Body of pancreas (tissue), 4 donors: ENCODE measurements around the gene CGB3. TPM values are rescaled to one million over a fixed set of nuclear protein-coding genes. Genes with fewer than 3 reads are reported as not detected.

Experiments
- ATAC-seq: fragments of 150-250 bp; one replicate; pipeline ENCODE4 v1.9.1; 2016
- DNase-seq, 4 donors: peaks; one replicate each; pipeline ENCODE4 v3.0.0-alpha.2; 2019
- H3K27ac ChIP-seq, 4 donors: fragments of 200-600 bp; sonication (generic); 1 replicate in 3 of 4; 2 replicates in 1 of 4; pipeline versions ENCODE4 v1.5.1 to v1.6.1; 2016 to 2019; ENCODE audit warnings: mild to moderate bottlenecking in 1 of 4, mixed read lengths in 1 of 4, moderate library complexity in 1 of 4
- H3K27me3 ChIP-seq, 2 donors: fragments of 200-600 bp; sonication (generic); one replicate each; pipeline ENCODE4 v1.6.0; 2016; ENCODE audit warnings: mild to moderate bottlenecking in 1 of 2
- H3K36me3 ChIP-seq, 2 donors: fragments of 200-600 bp; sonication (generic); replicated peaks in 1 of 2; 2 replicates each; pipeline ENCODE4 v1.5.1; 2016; ENCODE audit warnings: low read depth in 2 of 2; ENCODE audit not compliant: insufficient read depth in 1 of 2
- H3K4me1 ChIP-seq: fragments of 200-600 bp; sonication (generic); one replicate; pipeline ENCODE4 v1.6.0; 2016
- H3K4me3 ChIP-seq, 2 donors: fragments of 200-600 bp; sonication (generic); 1 replicate in 1 of 2; 2 replicates in 1 of 2; pipeline ENCODE4 v1.5.1; 2016 to 2019
- H3K9me3 ChIP-seq, 3 donors: fragments of 200-600 bp; sonication (generic); 1 replicate in 2 of 3; 2 replicates in 1 of 3; pipeline ENCODE4 v1.5.1; 2016
- CTCF ChIP-seq, 7 experiments: fragments of 450-650 bp in 4 of 7; fragments of 200-600 bp in 3 of 7; sonication (generic) in 3 of 7; IDR thresholded peaks; one replicate each; pipeline ENCODE4 v1.5.1; 2016 to 2019; ENCODE audit warnings: antibody characterized with exemption in 7 of 7
- POLR2A ChIP-seq, 3 donors: fragments of 450-650 bp; IDR thresholded peaks; one replicate each; pipeline ENCODE4 v1.6.1; 2016; ENCODE audit warnings: antibody characterized with exemption in 3 of 3, mild to moderate bottlenecking in 2 of 3
- WGBS, 2 donors: methylation state at CpG; one replicate each; pipeline ENCODE4 v1.1.5; 2017; 5-methylcytosine and 5-hydroxymethylcytosine counted together
- intact Hi-C: fragments of 100-400 bp; cut with DNase I; formaldehyde crosslinking; loops from one replicate; pipeline ENCODE4 v1.15.1; 2023
- total RNA-seq, 2 donors: library from RNA; depleted of rRNA; stranded (reverse); fragments of >200 nt; gene quantifications; one replicate each; pipeline ENCODE4 v1.1.0, GENCODE V29; 2016

Gene CGB3
- total RNA-seq, 2 donors from 2014 or later, result not detected

- no peak overlapping the region for H3K4me3 ChIP-seq
- no peak overlapping the region for H3K27ac ChIP-seq
- no peak for TF ChIP-seq CTCF (IDR thresholded peaks at IDR 0.05)
- TF ChIP-seq POLR2A (IDR thresholded peaks at IDR 0.05), result no peak
- H3K27me3 ChIP-seq, result peaks cover 0 to 7% of the 10 kb centered on the region in 2 donors
- peaks cover 12% of the 10 kb centered on the region for H3K4me1 ChIP-seq
- H3K9me3 ChIP-seq, result no peaks in the 10 kb centered on the region
- H3K36me3 ChIP-seq, result no peaks in the 10 kb centered on the region
- intact Hi-C loops, result no loop called here
- no peak for DNase-seq
- 57 to 73% methylated on average over 11 to 13 of the region's 13 CpGs for WGBS, 2 donors
- no peak for ATAC-seq
Observed at GRCh38 chr19:49065905-49066512, 41.9 kb upstream of the CGB3 start.

DNA sequence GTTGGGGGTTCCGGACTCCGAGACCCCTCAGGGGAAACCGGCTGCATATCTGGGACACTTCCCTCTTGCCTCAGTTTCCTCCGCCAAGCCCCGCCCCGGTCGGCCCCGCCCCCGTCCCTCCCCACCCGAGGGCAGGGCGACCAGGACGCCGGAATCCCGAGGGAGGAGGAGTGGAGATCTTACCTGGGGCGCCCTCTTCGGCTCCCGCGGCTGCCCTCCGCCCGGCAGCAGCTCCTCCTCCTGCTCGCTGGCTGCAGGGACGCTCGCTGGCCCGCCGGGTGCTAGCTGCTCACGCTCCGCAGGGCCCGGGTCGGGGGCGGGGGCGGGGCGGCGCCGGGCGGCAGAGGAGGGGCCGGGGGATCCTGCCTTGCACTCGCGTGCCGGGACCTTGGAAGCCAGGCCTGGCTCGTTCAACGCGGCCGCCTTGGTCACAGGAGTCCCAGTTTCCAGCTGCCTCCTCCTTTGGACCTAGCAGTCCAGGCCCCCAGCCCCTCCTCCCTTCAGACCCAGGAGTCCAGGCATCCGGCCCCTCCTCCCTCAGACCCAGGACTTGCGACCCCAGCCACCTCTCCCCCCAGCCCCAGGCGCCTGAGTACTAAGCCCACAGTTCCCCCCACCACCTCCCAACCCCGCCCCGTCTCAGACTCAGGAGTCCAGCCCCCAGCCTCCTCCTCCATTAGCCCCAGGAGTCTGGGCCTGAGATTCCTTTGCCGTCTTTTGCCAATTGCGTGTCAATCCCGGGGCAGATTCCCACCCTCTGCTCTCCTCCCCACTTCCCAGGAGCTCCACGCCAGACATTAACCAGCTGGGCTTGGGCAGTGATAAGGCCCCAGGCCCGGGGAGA is 40.9 kb upstream of the CGB3 start, which contains the start of gene NTF4:
Gene NTF4, minus strand, starts transcription at position 51 of the 844 bp plus-strand sequence. CDS start 2,821 bp downstream, outside the sequence.
- intact Hi-C loops, result no loop called here
- no peak for TF ChIP-seq CTCF (IDR thresholded peaks at IDR 0.05)
- no peak for TF ChIP-seq POLR2A (IDR thresholded peaks at IDR 0.05)
- ATAC-seq (peak; percentile 45), DNase-seq (peak in 3 of 4 donors; percentile 19 to 52 (median 39))
- peaks cover 0 to 7% of the 10 kb centered on the region in 2 donors for H3K27me3 ChIP-seq
- WGBS, 2 donors, result 8 to 28% methylated on average over 7 to 48 of the region's 53 CpGs
- H3K9me3 ChIP-seq, result no peaks in the 10 kb centered on the region
- H3K27ac ChIP-seq, result no peak within 1 kb of the TSS
- H3K4me1 ChIP-seq, result peaks cover 12% of the 10 kb centered on the region
- no peaks in the 10 kb centered on the region for H3K36me3 ChIP-seq
- H3K4me3 ChIP-seq, result no peak within 1 kb of the TSS

- peaks cover 0 to 7% of the 10 kb centered on the region in 2 donors for H3K27me3 ChIP-seq
- no peaks in the 10 kb centered on the region for H3K36me3 ChIP-seq
- H3K4me3 ChIP-seq, result no peak overlapping the region
- no peak overlapping the region for H3K27ac ChIP-seq
- intact Hi-C loops, result no loop called here
- no peak for TF ChIP-seq CTCF (IDR thresholded peaks at IDR 0.05)
- TF ChIP-seq POLR2A (IDR thresholded peaks at IDR 0.05), result no peak
- 62 to 64% methylated on average over 8 to 10 of the region's 10 CpGs for WGBS, 2 donors
- DNase-seq (no peak), ATAC-seq (no peak)
- H3K4me1 ChIP-seq, result peaks cover 12% of the 10 kb centered on the region
- no peaks in the 10 kb centered on the region for H3K9me3 ChIP-seq
Observed at GRCh38 chr19:49064029-49064629, 40.0 kb upstream of the CGB3 start.

DNA sequence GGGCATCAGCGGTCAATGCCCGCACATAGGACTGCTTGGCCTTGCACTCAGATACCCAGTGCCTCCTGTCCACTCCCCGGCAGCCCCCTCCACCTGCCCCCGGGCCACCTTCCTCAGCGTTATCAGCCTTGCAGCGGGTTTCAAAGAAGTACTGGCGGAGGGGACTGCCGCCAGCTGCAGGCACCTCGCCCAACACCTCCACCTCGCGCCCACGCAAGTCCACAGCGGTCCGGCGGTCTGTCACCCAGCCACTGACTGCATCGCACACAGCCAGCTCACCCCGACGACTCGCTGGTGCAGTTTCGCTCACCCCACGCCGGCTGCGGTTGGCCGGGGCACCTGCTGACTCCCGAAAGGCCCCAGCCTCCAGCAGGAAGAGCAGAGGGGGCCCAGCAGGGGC is 37.3 kb upstream of the CGB3 start:
- Histone ChIP-seq H3K27me3 (peaks cover 3 to 21% of the 10 kb centered on the region in 2 donors), H3K9me3 (no peaks in the 10 kb centered on the region), H3K4me1 (peaks cover 29% of the 10 kb centered on the region), H3K27ac (no peak overlapping the region), H3K4me3 (no peak overlapping the region), H3K36me3 (no peaks in the 10 kb centered on the region)
- WGBS, 2 donors, result 55 to 65% methylated on average over 13 to 20 of the region's 25 CpGs
- DNase-seq (no peak), ATAC-seq (no peak)
- intact Hi-C loops, result no loop called here
- TF ChIP-seq POLR2A (IDR thresholded peaks at IDR 0.05) (no peak), CTCF (IDR thresholded peaks at IDR 0.05) (no peak)
